ENCODE data around the gene GLT6D1. TPM values are rescaled to one million over a fixed set of nuclear protein-coding genes. Genes with fewer than 3 reads are reported as not detected.

Gene GLT6D1
- total RNA-seq, 2 experiments from 2014 or later = not detected

- POLR2A ChIA-PET = no interaction called here
- CTCF ChIA-PET = no interaction called here
Measured at GRCh38 chr9:135632841-135633240, 6.5 kb downstream of the GLT6D1 start.

- CTCF ChIA-PET = no interaction called here
- POLR2A ChIA-PET = no interaction called here
Measured at GRCh38 chr9:135624282-135624681, 15.1 kb downstream of the GLT6D1 start.

GRCh38 chr9:135622415-135623020 lies 16.8 kb downstream of the GLT6D1 start:
- CTCF ChIA-PET = interaction anchor here (0.6 kb wide), 1 partner anchor 390 kb away, joined by 3 read pairs; no protein-coding TSS in a partner anchor
- POLR2A ChIA-PET = no interaction called here

- ChIA-PET POLR2A (no interaction called here), CTCF (no interaction called here)
Measured at GRCh38 chr9:135620558-135620957, 18.8 kb downstream of the GLT6D1 start.

- ChIA-PET POLR2A (no interaction called here), CTCF (no interaction called here)
Measured at GRCh38 chr9:135619599-135619886, 19.8 kb downstream of the GLT6D1 start.

- ChIA-PET CTCF (no interaction called here), POLR2A (no interaction called here)
Measured at GRCh38 chr9:135618866-135619598, 20.3 kb downstream of the GLT6D1 start.

- ChIA-PET POLR2A (no interaction called here), CTCF (no interaction called here)
Measured at GRCh38 chr9:135617991-135618411, 21.3 kb downstream of the GLT6D1 start.

- ChIA-PET POLR2A (no interaction called here), CTCF (no interaction called here)
Measured at GRCh38 chr9:135617538-135617900, 21.8 kb downstream of the GLT6D1 start.

- ChIA-PET POLR2A (no interaction called here), CTCF (no interaction called here)
Measured at GRCh38 chr9:135616619-135617537, 22.5 kb downstream of the GLT6D1 start.

GRCh38 chr9:135615666-135616618 lies 23.4 kb downstream of the GLT6D1 start:
- ChIA-PET CTCF (no interaction called here), POLR2A (no interaction called here)

GRCh38 chr9:135614821-135615665 lies 24.3 kb downstream of the GLT6D1 start:
- POLR2A ChIA-PET = no interaction called here
- CTCF ChIA-PET = no interaction called here

GRCh38 chr9:135613946-135614805 lies 25.2 kb downstream of the GLT6D1 start:
- CTCF ChIA-PET = no interaction called here
- POLR2A ChIA-PET = no interaction called here

GRCh38 chr9:135612981-135613910 lies 26.1 kb downstream of the GLT6D1 start:
- ChIA-PET CTCF (no interaction called here), POLR2A (no interaction called here)

- POLR2A ChIA-PET = no interaction called here
Measured at GRCh38 chr9:135612437-135612836, 26.9 kb downstream of the GLT6D1 start.

GRCh38 chr9:135611875-135612209 lies 27.5 kb downstream of the GLT6D1 start:
- CTCF ChIA-PET = no interaction called here
- POLR2A ChIA-PET = no interaction called here

More at GRCh38 chr9:135612437-135612836, 26.9 kb downstream of the GLT6D1 start:
- CTCF ChIA-PET = no interaction called here

- ChIA-PET POLR2A (no interaction called here), CTCF (no interaction called here)
Measured at GRCh38 chr9:135611142-135611874, 28.0 kb downstream of the GLT6D1 start.

All from activated CD8-positive, alpha-beta memory T cell treated with anti-CD3 and anti-CD28 coated beads for 36 hours (primary cell).